K562 (cell line): ENCODE results near the gene TEDC1. TPM values are rescaled to one million over a fixed set of nuclear protein-coding genes. Genes with fewer than 3 reads are reported as not detected.

ENCODE experiments used
- ATF3 ChIP-seq, 2 experiments: fragments of 450-650 bp in 1 of 2; sonication (generic) in 1 of 2; formaldehyde crosslinking in 1 of 2; IDR thresholded peaks in 1 of 2; conservative IDR thresholded peaks in 1 of 2; 2 replicates each; pipeline versions ENCODE4 v1.6.1 to v1.8.1; 2016 to 2023; ENCODE audit warnings: mild to moderate bottlenecking in 2 of 2, moderate library complexity in 2 of 2, inconsistent platforms in 1 of 2, missing genetic modification reagents in 1 of 2
- CEBPG ChIP-seq, 3 experiments: fragments of 200-800 bp in 1 of 3; sonication (Bioruptor generic) in 1 of 3; sonication (generic) in 1 of 3; formaldehyde crosslinking in 1 of 3; IDR thresholded peaks in 2 of 3; conservative IDR thresholded peaks in 1 of 3; 2 replicates each; pipeline versions ENCODE4 v1.6.1 to v1.8.0; 2016 to 2022; ENCODE audit warnings: missing compliant biosample characterization in 2 of 3, missing genetic modification characterization in 2 of 3, mild to moderate bottlenecking in 1 of 3, missing genetic modification reagents in 1 of 3
- CLOCK ChIP-seq: fragments of 250-450 bp; sonication (Bioruptor Pico); IDR thresholded peaks from 2 replicates; pipeline ENCODE4 v1.4.0; 2020; ENCODE audit warnings: mild to moderate bottlenecking, moderate library complexity, borderline replicate concordance
- DMBX1 ChIP-seq: fragments of 250-450 bp; sonication (Bioruptor Pico); IDR thresholded peaks from 2 replicates; pipeline ENCODE4 v1.8.0; 2022; ENCODE audit warnings: inconsistent platforms, mild to moderate bottlenecking, moderate library complexity, borderline replicate concordance
- GABPB2 ChIP-seq: fragments of 250-450 bp; sonication (Bioruptor Pico); conservative IDR thresholded peaks from 2 replicates; pipeline ENCODE4 v1.5.1; 2021; ENCODE audit warnings: mild to moderate bottlenecking
- GTF2E2 ChIP-seq: fragments of 200-800 bp; sonication (Bioruptor generic); IDR thresholded peaks from 2 replicates; pipeline ENCODE4 v1.6.1; 2016; ENCODE audit warnings: missing genetic modification characterization, missing compliant biosample characterization
- HIVEP1 ChIP-seq: fragments of 250-450 bp; sonication (Bioruptor Pico); IDR thresholded peaks from 2 replicates; pipeline ENCODE4 v1.4.0; 2020; ENCODE audit warnings: mild to moderate bottlenecking
- HNRNPUL1 ChIP-seq: fragments of 200-400 bp; formaldehyde crosslinking; IDR thresholded peaks from 2 replicates; pipeline ENCODE4 v1.6.1; 2017; ENCODE audit warnings: low read length
- ILF3 ChIP-seq: fragments of 450-650 bp; IDR thresholded peaks from 2 replicates; pipeline ENCODE4 v1.6.1; 2018; ENCODE audit warnings: antibody characterized with exemption, mild to moderate bottlenecking, moderate library complexity, borderline replicate concordance
- LCOR ChIP-seq: sonication (generic); formaldehyde crosslinking; IDR thresholded peaks from 2 replicates; pipeline ENCODE4 v1.8.0; 2022; ENCODE audit warnings: mild to moderate bottlenecking, missing genetic modification reagents
- MITF ChIP-seq: IDR thresholded peaks from 2 replicates; pipeline ENCODE4 v1.6.1; 2014; ENCODE audit warnings: antibody characterized with exemption
- SRSF9 ChIP-seq: fragments of 200-400 bp; formaldehyde crosslinking; IDR thresholded peaks from 2 replicates; pipeline ENCODE4 v1.6.1; 2017; ENCODE audit warnings: low read depth, low read length, borderline replicate concordance
- TRIM25 ChIP-seq: fragments of 450-650 bp; IDR thresholded peaks from 2 replicates; pipeline ENCODE4 v1.7.0; 2016; ENCODE audit warnings: borderline replicate concordance
- ZBTB9 ChIP-seq: fragments of 450-650 bp; formaldehyde crosslinking; IDR thresholded peaks from 2 replicates; pipeline ENCODE4 v1.4.0; 2020; ENCODE audit warnings: mild to moderate bottlenecking, moderate library complexity
- ZNF263 ChIP-seq: sonication (generic); formaldehyde crosslinking; IDR thresholded peaks from 2 replicates; pipeline ENCODE4 v1.8.0; 2022; ENCODE audit warnings: mild to moderate bottlenecking, missing genetic modification reagents, borderline replicate concordance
- ZNF764 ChIP-seq: fragments of 250-450 bp; sonication (Bioruptor Pico); IDR thresholded peaks from 2 replicates; pipeline ENCODE4 v1.4.0; 2020; ENCODE audit warnings: low read depth, mild to moderate bottlenecking, moderate library complexity
- ZSCAN32 ChIP-seq: fragments of 450-650 bp; formaldehyde crosslinking; IDR thresholded peaks from 2 replicates; pipeline ENCODE4 v1.4.0; 2020; ENCODE audit warnings: mild to moderate bottlenecking, moderate library complexity
- polyA plus RNA-seq, 8 experiments: library from polyadenylated mRNA; depleted of rRNA in 4 of 8; stranded (reverse) in 5 of 8; unstranded in 3 of 8; fragments of >200 nt; fragmentation: Nextera tagmentation in 2 of 8; fragmentation: Illumina TruSeq in 1 of 8; extraction: Ambion mirVana in 2 of 8; extraction: Trizol in 1 of 8; gene quantifications; 2 replicates each; pipeline versions ENCODE4 v1.2.1 to v1.2.3, GENCODE V29; 2011 to 2014; ENCODE audit warnings: inconsistent platforms in 1 of 8, missing spikeins in 1 of 8
- total RNA-seq, 7 experiments: library from RNA; depleted of rRNA in 6 of 7; stranded (reverse); fragments of >200 nt in 6 of 7; fragmentation: Illumina TruSeq in 2 of 7; extraction: Trizol in 2 of 7; gene quantifications; 2 replicates each; pipeline versions ENCODE4 v1.2.1 to v1.2.3, GENCODE V29; 2011 to 2021; ENCODE audit warnings: low replicate concordance in 1 of 7

TEDC1 gene
- total and polyA plus RNA-seq, 9 of the 15 experiments (the other 6 are each of a cell fraction or from before 2014, with no cell fraction given): 0.21 to 28.3 (median 5.9) TPM

- no peak for TF ChIP-seq GABPB2 (CRISPR knock-in tag)
- TF ChIP-seq SRSF9: no peak
- no peak for TF ChIP-seq MITF
- no peak for TF ChIP-seq ZBTB9 (CRISPR knock-in tag)
- TF ChIP-seq ZSCAN32 (CRISPR knock-in tag): no peak
- no peak for TF ChIP-seq CLOCK (CRISPR knock-in tag)
- TF ChIP-seq DMBX1 (CRISPR knock-in tag): no peak
- no peak for TF ChIP-seq ILF3
- no peak for TF ChIP-seq GTF2E2
- TF ChIP-seq ZNF263 (CRISPR knock-in tag): no peak; the same call in 1 of the 2 replicates
- no peak for TF ChIP-seq HNRNPUL1
- no peak for TF ChIP-seq TRIM25
- no peak for TF ChIP-seq LCOR (CRISPR knock-in tag)
- TF ChIP-seq ATF3 (IDR thresholded peaks at IDR 0.05): no peak
- no peak for TF ChIP-seq ATF3 (CRISPR knock-in tag; conservative IDR thresholded peaks at IDR 0.05)
- TF ChIP-seq HIVEP1 (CRISPR knock-in tag): no peak
- TF ChIP-seq CEBPG (CRISPR knock-in tag; IDR thresholded peaks at IDR 0.05): no peak
- no peak for TF ChIP-seq CEBPG (tag; conservative IDR thresholded peaks at IDR 0.05 in 1 of 2, IDR thresholded peaks at IDR 0.05 in 1 of 2)
- TF ChIP-seq ZNF764 (CRISPR knock-in tag): no peak
Measured at GRCh38 chr14:105527826-105528585, 37.0 kb downstream of the TEDC1 start (continued).
